MM.1S (cell line): ENCODE results near the gene SLC2A13.

Source experiments
- EZH2 ChIP-seq: fragments of 300-600 bp; sonication (generic); optimal IDR thresholded peaks from 2 replicates; pipeline ENCODE3; 2017; ENCODE audit warnings: low read depth, mild to moderate bottlenecking, antibody characterized with exemption, low read length, mixed read lengths
- EZH2phosphoT487 ChIP-seq: fragments of 300-600 bp; sonication (generic); IDR thresholded peaks from 2 replicates; pipeline ENCODE4 v1.6.1; 2018; ENCODE audit warnings: antibody characterized with exemption, low read length
- TF ChIP-seq, protein P1 (sequence below): fragments of 300-600 bp; sonication (generic); IDR thresholded peaks from 2 replicates; pipeline ENCODE4 v1.5.1; 2016; ENCODE audit warnings: antibody characterized with exemption, low read length, mixed read lengths

DNA sequence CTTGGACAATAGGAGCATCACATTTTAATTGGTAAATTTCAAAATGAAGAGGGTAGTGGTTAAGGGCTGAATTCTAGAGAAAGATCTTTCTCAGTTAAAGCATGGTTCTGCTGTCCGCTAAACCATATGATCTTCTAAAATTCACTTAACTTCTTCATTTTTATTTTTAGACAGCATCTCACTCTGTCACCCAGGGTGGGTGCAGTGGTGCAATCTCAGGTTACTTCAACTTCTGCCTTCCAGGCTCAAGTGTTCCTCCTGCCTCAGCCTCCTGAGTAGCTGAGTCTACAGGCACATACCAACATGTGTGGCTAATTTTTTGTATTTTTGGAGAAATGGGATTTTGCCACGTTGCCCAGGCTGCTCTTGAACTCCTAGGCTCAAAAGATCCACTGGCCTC is 259.6 kb downstream of the SLC2A13 start:
- TF ChIP-seq, protein P1, sequence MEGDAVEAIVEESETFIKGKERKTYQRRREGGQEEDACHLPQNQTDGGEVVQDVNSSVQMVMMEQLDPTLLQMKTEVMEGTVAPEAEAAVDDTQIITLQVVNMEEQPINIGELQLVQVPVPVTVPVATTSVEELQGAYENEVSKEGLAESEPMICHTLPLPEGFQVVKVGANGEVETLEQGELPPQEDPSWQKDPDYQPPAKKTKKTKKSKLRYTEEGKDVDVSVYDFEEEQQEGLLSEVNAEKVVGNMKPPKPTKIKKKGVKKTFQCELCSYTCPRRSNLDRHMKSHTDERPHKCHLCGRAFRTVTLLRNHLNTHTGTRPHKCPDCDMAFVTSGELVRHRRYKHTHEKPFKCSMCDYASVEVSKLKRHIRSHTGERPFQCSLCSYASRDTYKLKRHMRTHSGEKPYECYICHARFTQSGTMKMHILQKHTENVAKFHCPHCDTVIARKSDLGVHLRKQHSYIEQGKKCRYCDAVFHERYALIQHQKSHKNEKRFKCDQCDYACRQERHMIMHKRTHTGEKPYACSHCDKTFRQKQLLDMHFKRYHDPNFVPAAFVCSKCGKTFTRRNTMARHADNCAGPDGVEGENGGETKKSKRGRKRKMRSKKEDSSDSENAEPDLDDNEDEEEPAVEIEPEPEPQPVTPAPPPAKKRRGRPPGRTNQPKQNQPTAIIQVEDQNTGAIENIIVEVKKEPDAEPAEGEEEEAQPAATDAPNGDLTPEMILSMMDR = no peak
- no peak for TF ChIP-seq EZH2
- no peak for TF ChIP-seq EZH2phosphoT487
